Activated CD4-positive, alpha-beta T cell treated with anti-CD3 and anti-CD28 coated beads, Interleukin-2, amount 10 ng/mL, durations not matched to agents 24 days and 14 days (primary cell): ENCODE measurements around the gene PCLO. TPM values are rescaled to one million over a fixed set of nuclear protein-coding genes. Genes with fewer than 3 reads are reported as not detected.

ENCODE experiments used
- DNase-seq: peaks from one replicate; pipeline ENCODE4 v3.0.0; 2022
- H3K27ac Mint-ChIP-seq: one replicate; pipeline ENCODE4 v1.8.0; 2022; ENCODE audit warnings: mild to moderate bottlenecking, mixed read lengths
- H3K27me3 Mint-ChIP-seq: one replicate; pipeline ENCODE4 v1.8.0; 2022; ENCODE audit warnings: mixed read lengths
- H3K36me3 Mint-ChIP-seq: one replicate; pipeline ENCODE4 v1.8.0; 2022; ENCODE audit warnings: low read depth, mild to moderate bottlenecking, mixed read lengths
- H3K4me1 Mint-ChIP-seq: one replicate; pipeline ENCODE4 v1.8.0; 2021; ENCODE audit warnings: mixed read lengths
- H3K4me3 Mint-ChIP-seq: one replicate; pipeline ENCODE4 v1.8.0; 2022; ENCODE audit warnings: mild to moderate bottlenecking, moderate library complexity, mixed read lengths
- H3K9me3 Mint-ChIP-seq: one replicate; pipeline ENCODE4 v1.8.0; 2021; ENCODE audit warnings: mixed read lengths
- intact Hi-C: fragments of 100-400 bp; cut with micrococcal nuclease; formaldehyde crosslinking; loops from one replicate; pipeline ENCODE4 v1.15.1; 2023
- total RNA-seq: library from RNA; stranded (reverse); gene quantifications from 2 replicates; pipeline ENCODE4 v1.2.3, GENCODE V29; 2022

Gene PCLO
- total RNA-seq, 1 donor from 2014 or later = not detected

DNA sequence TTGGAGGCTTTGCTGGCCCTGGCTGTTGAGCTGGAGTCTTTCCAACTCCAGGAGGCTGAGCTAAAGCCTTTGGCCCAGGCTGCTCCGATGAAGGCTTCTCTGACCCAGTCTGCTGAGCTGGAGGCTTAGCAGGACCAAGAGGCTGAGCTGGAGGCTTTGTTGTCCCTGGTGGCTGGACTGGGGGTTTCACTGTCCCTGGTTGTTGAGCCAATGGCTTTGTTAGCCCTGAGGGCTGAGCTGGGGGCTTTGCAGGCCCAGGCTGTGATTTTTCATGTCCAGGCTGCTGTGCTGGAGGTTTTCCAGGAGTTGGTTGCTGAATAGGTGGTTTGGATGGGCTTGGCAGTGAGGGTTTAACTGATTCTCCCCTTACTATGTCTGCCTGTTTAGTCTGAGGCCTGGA lies 7.3 kb downstream of the PCLO start:
- intact Hi-C loops = no loop called here
- no peaks in the 10 kb centered on the region for H3K36me3 Mint-ChIP-seq
- peaks cover 3% of the 10 kb centered on the region for H3K27me3 Mint-ChIP-seq
- no peaks in the 10 kb centered on the region for H3K9me3 Mint-ChIP-seq
- H3K27ac Mint-ChIP-seq = no peak overlapping the region
- H3K4me1 Mint-ChIP-seq = no peaks in the 10 kb centered on the region
- no peak for DNase-seq
- no peak overlapping the region for H3K4me3 Mint-ChIP-seq

DNA sequence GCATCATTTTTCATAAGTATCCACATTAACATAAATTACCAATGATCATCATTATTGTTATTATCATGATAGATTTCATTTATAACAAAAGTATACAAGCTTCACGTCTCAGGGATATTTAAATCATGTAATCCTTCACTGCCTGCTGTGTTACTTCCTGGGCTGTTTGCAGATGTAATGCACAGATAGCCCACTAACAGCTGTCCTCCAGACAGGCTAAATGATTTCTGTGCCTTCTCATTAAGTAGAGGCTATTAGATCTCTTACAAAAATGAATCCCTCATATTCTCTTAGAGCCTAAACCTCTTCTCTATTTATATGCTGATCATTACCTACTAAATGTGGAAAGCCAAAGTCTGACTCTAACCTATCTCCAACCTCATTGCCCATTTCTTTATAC lies 9.3 kb downstream of the PCLO start:
- DNase-seq = no peak
- no peaks in the 10 kb centered on the region for H3K4me1 Mint-ChIP-seq
- no peak overlapping the region for H3K4me3 Mint-ChIP-seq
- no peaks in the 10 kb centered on the region for H3K27me3 Mint-ChIP-seq
- no peak overlapping the region for H3K27ac Mint-ChIP-seq
- no peaks in the 10 kb centered on the region for H3K9me3 Mint-ChIP-seq
- intact Hi-C loops = no loop called here
- no peaks in the 10 kb centered on the region for H3K36me3 Mint-ChIP-seq

DNA sequence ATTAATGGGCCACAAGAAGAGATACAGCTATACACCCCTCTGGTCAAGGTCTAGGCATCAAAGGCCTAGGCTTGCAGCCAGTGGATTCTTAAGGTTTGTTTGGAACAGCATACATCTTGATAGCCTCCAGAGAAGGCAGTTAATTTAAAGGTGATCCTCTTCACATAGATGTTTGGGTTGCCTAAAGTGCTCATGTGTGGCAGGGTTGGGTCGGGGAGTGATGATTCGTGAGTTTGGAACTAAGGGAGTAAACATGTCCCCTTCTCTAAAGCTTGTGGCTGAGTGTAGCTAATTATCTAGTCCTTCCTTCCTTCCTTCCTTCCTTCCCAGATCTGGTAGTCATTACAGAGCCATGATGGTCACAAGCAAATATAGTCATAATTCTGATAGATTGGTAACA lies 12.4 kb downstream of the PCLO start:
- H3K36me3 Mint-ChIP-seq = no peaks in the 10 kb centered on the region
- DNase-seq = no peak
- H3K27ac Mint-ChIP-seq = no peak overlapping the region
- intact Hi-C loops = no loop called here
- no peak overlapping the region for H3K4me3 Mint-ChIP-seq
- H3K4me1 Mint-ChIP-seq = no peaks in the 10 kb centered on the region
- no peaks in the 10 kb centered on the region for H3K9me3 Mint-ChIP-seq
- H3K27me3 Mint-ChIP-seq = no peaks in the 10 kb centered on the region

- intact Hi-C loops = no loop called here
- Mint-ChIP-seq H3K4me1 (no peaks in the 10 kb centered on the region), H3K36me3 (no peaks in the 10 kb centered on the region), H3K4me3 (no peak overlapping the region), H3K27me3 (no peaks in the 10 kb centered on the region), H3K27ac (no peak overlapping the region), H3K9me3 (no peaks in the 10 kb centered on the region)
- no peak for DNase-seq
Observed at GRCh38 chr7:83149466-83149865, 13.2 kb downstream of the PCLO start.

GRCh38 chr7:83148776-83149175 lies 13.9 kb downstream of the PCLO start:
- no peaks in the 10 kb centered on the region for H3K27me3 Mint-ChIP-seq
- intact Hi-C loops = no loop called here
- no peaks in the 10 kb centered on the region for H3K36me3 Mint-ChIP-seq
- no peak overlapping the region for H3K27ac Mint-ChIP-seq
- no peaks in the 10 kb centered on the region for H3K9me3 Mint-ChIP-seq
- no peaks in the 10 kb centered on the region for H3K4me1 Mint-ChIP-seq
- no peak overlapping the region for H3K4me3 Mint-ChIP-seq
- DNase-seq = no peak

DNA sequence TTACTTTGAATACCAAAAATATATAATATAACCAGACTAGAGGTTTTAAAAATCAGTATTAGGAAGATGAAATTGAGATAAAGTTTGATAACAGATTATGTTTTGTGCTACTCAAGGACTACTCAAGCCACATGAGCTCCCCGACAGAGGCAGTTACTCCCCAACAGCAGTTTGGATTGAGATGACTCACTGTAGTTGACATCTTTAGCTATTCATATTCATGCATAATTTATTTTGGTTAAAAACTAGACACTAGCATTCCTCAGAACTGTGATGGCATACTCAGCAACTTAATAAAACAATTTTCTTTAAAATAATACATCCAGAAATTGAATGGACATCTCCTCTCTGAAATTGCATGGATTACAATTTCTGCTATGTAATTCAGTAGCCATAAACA lies 19.6 kb downstream of the PCLO start:
- no peaks in the 10 kb centered on the region for H3K36me3 Mint-ChIP-seq
- intact Hi-C loops = no loop called here
- H3K4me3 Mint-ChIP-seq = no peak overlapping the region
- H3K4me1 Mint-ChIP-seq = no peaks in the 10 kb centered on the region
- no peaks in the 10 kb centered on the region for H3K9me3 Mint-ChIP-seq
- no peak overlapping the region for H3K27ac Mint-ChIP-seq
- no peak for DNase-seq
- no peaks in the 10 kb centered on the region for H3K27me3 Mint-ChIP-seq

DNA sequence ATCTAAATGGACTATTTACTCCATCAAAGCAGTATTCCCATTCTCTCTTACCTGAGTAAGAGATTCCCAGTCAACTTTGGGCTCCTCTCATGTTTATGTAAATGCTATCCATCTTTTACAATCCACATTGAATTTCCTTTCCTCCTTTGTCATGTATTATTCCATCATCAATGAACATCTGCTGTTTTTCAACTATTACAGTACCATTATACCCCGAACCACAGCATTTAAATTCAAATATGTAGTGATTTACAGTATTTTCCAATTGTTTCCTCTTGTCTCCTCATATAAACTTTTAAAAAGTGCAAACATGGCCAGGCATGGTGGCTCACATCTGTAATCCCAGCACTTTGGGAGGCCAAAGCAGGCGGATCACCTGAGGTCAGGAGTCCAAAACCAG lies 20.3 kb downstream of the PCLO start:
- Mint-ChIP-seq H3K9me3 (no peaks in the 10 kb centered on the region), H3K36me3 (no peaks in the 10 kb centered on the region)

DNA sequence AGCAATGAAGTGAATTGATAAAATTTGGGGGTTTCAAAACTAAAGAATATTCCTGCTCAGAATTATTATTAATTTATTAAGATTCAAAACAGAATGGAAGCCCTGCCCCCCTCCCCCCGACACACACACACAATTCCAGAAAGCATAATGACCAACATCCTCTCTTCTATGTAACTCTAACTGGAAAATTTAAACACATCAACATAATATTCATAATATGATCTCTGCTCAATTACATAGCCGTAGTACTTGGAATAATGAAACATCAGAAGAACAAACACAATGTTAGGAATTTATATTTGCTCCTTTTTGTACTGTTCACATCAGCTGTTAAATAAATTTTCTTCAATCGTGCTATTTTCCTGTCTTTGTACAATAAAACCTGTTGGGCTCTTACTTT lies 20.8 kb downstream of the PCLO start:
- Mint-ChIP-seq H3K4me3 (no peak overlapping the region), H3K4me1 (no peaks in the 10 kb centered on the region), H3K9me3 (no peaks in the 10 kb centered on the region), H3K27ac (no peak overlapping the region), H3K36me3 (no peaks in the 10 kb centered on the region), H3K27me3 (no peaks in the 10 kb centered on the region)
- DNase-seq = no peak
- intact Hi-C loops = no loop called here

More for the DNA sequence above, 20.3 kb downstream of the PCLO start:
- intact Hi-C loops = no loop called here
- H3K4me1 Mint-ChIP-seq = no peaks in the 10 kb centered on the region
- no peak for DNase-seq
- H3K4me3 Mint-ChIP-seq = no peak overlapping the region
- no peak overlapping the region for H3K27ac Mint-ChIP-seq
- H3K27me3 Mint-ChIP-seq = no peaks in the 10 kb centered on the region

GRCh38 chr7:83130623-83131545 lies 31.8 kb downstream of the PCLO start:
- H3K4me3 Mint-ChIP-seq = no peak overlapping the region
- no peaks in the 10 kb centered on the region for H3K4me1 Mint-ChIP-seq
- DNase-seq = no peak
- H3K36me3 Mint-ChIP-seq = no peaks in the 10 kb centered on the region
- H3K27me3 Mint-ChIP-seq = no peaks in the 10 kb centered on the region
- no peaks in the 10 kb centered on the region for H3K9me3 Mint-ChIP-seq
- intact Hi-C loops = no loop called here
- no peak overlapping the region for H3K27ac Mint-ChIP-seq

- no peak overlapping the region for H3K4me3 Mint-ChIP-seq
- intact Hi-C loops = no loop called here
- H3K36me3 Mint-ChIP-seq = no peaks in the 10 kb centered on the region
Observed at GRCh38 chr7:83130191-83130590, 32.5 kb downstream of the PCLO start.

GRCh38 chr7:83119494-83119893 lies 43.2 kb downstream of the PCLO start:
- no peaks in the 10 kb centered on the region for H3K27me3 Mint-ChIP-seq
- no peak overlapping the region for H3K4me3 Mint-ChIP-seq
- intact Hi-C loops = no loop called here
- no peaks in the 10 kb centered on the region for H3K36me3 Mint-ChIP-seq
- no peak overlapping the region for H3K27ac Mint-ChIP-seq
- no peaks in the 10 kb centered on the region for H3K9me3 Mint-ChIP-seq
- DNase-seq = no peak
- H3K4me1 Mint-ChIP-seq = no peaks in the 10 kb centered on the region

More at GRCh38 chr7:83130191-83130590, 32.5 kb downstream of the PCLO start:
- H3K9me3 Mint-ChIP-seq = no peaks in the 10 kb centered on the region
- H3K4me1 Mint-ChIP-seq = no peaks in the 10 kb centered on the region
- H3K27ac Mint-ChIP-seq = no peak overlapping the region
- DNase-seq = no peak
- no peaks in the 10 kb centered on the region for H3K27me3 Mint-ChIP-seq

DNA sequence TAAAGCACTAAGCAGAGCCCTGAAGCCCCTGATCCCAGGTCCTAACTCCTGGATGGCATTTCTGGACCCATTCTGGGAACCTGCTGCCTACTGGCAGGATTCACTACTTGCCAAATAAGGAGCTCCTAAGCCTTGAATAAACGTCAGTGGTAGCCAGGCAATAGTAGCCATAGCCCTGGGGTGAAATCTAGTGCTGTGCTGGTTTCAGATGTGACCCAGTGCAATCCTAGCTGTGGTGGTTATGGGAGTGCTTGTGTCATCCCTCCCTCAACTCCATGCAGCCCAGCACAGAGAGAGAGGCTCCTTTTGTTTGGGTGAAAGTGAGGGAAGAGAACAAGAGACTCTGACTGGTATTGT lies 43.7 kb downstream of the PCLO start:
- DNase-seq = no peak
- no peaks in the 10 kb centered on the region for H3K36me3 Mint-ChIP-seq
- H3K27me3 Mint-ChIP-seq = no peaks in the 10 kb centered on the region
- H3K9me3 Mint-ChIP-seq = no peaks in the 10 kb centered on the region
- H3K27ac Mint-ChIP-seq = no peak overlapping the region
- intact Hi-C loops = no loop called here
- H3K4me3 Mint-ChIP-seq = no peak overlapping the region
- H3K4me1 Mint-ChIP-seq = no peaks in the 10 kb centered on the region

- H3K36me3 Mint-ChIP-seq = no peaks in the 10 kb centered on the region
- H3K27me3 Mint-ChIP-seq = no peaks in the 10 kb centered on the region
- H3K9me3 Mint-ChIP-seq = no peaks in the 10 kb centered on the region
- no peak overlapping the region for H3K27ac Mint-ChIP-seq
- DNase-seq = no peak
- no peaks in the 10 kb centered on the region for H3K4me1 Mint-ChIP-seq
- intact Hi-C loops = no loop called here
- H3K4me3 Mint-ChIP-seq = no peak overlapping the region
Observed at GRCh38 chr7:83118347-83119025, 44.2 kb downstream of the PCLO start.

DNA sequence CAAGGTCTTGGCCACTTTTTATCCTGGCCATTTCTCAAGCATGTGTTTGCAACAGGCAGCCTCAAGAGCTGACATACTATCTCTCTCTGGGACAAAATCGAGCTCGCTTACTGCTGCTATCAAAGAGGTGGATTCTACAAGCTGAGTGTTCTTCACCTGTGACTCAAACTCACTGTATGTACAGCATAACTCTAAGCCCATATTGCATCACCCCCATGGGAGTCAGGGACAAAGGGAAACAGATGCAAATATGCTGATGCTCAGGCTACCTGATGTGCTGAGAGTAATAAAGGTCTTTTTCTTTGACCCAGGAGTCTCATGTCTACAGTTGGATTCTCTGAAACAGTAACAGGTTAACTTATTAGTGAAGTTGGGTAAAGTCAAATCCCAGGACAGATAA lies 45.2 kb downstream of the PCLO start:
- intact Hi-C loops = no loop called here
- no peaks in the 10 kb centered on the region for H3K36me3 Mint-ChIP-seq
- H3K27me3 Mint-ChIP-seq = no peaks in the 10 kb centered on the region
- no peaks in the 10 kb centered on the region for H3K4me1 Mint-ChIP-seq
- no peak for DNase-seq
- H3K4me3 Mint-ChIP-seq = no peak overlapping the region
- H3K27ac Mint-ChIP-seq = no peak overlapping the region
- H3K9me3 Mint-ChIP-seq = no peaks in the 10 kb centered on the region
